DMS114 treated with DMSO at 0.1 percent for 48 hours (cell line): ENCODE data around the gene TMEM184A.

Experiments used
- DNase-seq: peaks from one replicate; lab custom pipeline; 2025; ENCODE audit not compliant: unreplicated experiment; lab: John Stamatoyannopoulos, UW

TMEM184A gene

GRCh38 chr7:1505731-1506550 lies 50.1 kb downstream of the TMEM184A start:
- peak; percentile 19 for DNase-seq

DNA sequence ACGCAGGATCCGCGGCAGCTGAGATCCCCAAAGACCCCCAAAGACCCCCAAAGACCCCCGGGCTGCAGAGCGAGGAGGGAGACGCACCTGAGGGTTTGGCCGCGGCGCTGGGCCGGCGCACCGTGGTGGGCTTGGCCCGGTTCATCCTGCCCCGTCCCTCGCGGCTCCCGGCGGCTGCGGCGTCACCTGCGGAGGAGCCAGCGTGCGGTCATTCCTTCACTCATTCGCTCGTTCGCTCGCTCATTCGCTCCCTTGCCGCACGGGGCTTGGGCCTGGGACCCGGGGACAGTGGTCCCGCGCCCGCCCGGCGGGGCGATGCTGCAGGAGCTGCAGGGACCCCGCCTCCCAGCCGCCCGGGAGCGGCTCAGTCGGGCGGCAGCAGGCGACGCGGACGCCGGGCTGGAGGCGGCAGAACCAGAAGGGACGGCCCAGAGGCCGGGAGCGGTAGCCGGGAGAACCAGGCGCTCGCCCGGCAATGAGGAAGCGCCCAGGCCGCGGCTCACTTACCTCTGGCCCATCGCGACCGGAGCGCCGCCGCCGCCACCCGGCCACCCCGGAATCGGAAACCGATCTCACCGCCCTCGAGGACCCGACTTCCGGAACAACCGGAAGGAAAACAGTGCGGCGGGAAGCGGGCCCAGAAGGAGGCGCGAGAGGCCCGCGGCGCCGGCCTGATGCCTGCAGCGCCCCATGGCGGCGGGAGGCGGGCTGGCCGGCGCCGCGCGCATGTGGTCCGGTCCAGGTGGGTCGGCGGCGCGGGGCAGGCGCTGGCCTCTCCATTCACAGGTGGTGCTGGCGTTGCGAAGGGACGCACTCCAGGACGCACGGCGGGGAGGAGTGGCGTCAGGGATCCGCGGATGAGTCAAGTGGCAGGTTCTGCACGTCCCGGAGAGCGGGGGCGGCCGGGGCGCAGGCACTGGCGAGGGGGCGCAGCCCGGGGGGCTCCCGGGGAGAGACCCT lies 51.9 kb downstream of the TMEM184A start, which contains the start of gene INTS1:
TSS of gene INTS1 (minus strand) at position 574 of the 960 bp plus-strand sequence. CDS start at position 145, 429 bp downstream.
- peak; percentile 85 for DNase-seq

DNA sequence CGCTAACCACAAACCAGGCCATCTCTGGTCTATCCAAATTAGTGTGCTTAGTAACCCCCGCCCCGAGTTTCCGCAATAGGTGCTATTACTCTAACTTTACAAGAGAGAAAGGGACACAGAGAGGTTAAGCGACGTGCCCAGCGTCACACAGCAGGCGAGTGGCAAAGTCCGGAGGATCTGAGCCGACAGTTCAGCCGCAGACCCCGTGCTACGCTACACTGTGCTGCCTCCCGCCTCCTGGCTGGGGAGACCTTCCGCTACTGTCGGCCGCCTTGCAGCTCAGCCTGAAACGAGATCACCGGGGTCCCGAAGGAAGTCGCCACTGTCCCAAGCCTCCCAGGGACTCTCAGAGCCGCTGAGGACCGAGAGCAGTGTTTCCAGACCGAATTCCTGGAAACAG lies 52.6 kb downstream of the TMEM184A start:
- DNase-seq: no peak

- DNase-seq: no peak
These were observed 53.2 kb downstream of the TMEM184A start for GRCh38 chr7:1502845-1503244.

DNA sequence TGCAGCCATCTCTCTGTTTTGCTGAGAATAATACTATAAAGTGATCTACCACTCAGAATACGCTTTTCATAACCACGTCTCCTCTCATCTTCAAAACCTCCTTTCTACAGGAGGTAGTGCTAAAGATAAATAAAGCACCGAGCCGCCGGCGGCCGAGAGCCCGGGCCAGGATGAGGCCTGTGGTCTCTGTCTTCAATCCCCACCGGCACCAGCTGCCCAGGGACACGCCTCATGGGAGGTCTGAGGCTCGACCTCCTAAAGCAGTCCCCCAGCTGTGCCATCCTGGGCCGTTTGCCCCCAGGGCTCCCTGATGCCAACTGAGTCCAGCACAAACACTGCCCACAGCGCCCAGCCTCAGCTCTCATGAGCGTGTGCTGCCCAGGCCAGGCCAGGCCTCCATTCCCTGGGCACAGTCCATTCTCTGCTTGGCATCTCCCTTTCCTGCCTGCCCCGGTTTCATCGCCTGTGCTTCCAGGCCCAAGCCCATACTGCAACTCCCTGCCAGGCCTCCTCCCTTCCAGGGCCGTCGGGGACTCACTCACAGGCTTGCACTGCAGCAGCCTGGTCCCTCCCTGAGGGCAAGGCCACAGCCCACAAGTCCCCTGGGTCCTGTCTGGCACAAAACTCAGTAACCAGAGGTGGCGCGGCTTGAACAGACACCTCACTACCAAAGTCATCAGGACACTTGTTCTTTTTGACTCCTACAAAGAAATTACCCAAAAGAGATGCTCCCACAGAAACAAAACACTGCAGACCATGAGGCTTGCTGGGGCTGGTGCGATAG lies 54.3 kb downstream of the TMEM184A start:
- no peak for DNase-seq

DNA sequence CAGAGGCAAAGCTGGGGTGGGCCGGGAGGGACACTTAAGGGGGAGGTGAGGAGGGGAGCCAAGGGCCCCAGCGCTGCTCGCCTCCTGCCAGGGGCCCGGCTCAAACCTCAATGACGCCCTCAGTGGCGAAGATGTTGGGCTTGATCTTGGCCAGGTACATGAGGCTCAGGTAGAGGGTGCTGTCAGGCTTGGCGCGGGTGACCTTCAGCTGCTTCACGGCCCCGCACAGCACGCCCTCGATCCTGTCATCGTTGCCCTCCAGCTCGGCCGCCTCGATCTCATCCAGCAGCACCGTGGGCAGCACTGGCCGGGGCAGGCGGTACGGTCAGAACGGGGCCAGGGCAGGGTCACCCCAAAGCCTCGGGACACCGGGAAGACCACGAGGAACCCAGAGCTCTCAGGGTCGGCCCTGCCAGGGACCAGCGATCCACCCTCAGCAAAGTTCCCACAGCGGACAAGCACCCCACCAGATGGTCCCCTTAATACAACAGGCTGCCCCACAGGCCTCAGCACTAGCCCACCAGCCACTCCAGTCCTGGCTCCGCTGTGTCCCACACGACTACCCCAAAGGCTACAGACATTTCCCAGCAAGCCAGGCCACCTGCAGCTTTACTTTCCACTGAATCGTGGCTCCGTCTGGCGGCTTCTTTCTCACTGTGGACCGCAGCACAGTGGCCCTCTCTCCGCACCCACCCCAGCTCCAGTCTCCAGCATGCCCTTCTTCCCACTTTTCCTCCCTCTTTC lies 55.8 kb downstream of the TMEM184A start:
- DNase-seq: no peak

GRCh38 chr7:1499367-1500029 lies 56.5 kb downstream of the TMEM184A start:
- DNase-seq: no peak

DNA sequence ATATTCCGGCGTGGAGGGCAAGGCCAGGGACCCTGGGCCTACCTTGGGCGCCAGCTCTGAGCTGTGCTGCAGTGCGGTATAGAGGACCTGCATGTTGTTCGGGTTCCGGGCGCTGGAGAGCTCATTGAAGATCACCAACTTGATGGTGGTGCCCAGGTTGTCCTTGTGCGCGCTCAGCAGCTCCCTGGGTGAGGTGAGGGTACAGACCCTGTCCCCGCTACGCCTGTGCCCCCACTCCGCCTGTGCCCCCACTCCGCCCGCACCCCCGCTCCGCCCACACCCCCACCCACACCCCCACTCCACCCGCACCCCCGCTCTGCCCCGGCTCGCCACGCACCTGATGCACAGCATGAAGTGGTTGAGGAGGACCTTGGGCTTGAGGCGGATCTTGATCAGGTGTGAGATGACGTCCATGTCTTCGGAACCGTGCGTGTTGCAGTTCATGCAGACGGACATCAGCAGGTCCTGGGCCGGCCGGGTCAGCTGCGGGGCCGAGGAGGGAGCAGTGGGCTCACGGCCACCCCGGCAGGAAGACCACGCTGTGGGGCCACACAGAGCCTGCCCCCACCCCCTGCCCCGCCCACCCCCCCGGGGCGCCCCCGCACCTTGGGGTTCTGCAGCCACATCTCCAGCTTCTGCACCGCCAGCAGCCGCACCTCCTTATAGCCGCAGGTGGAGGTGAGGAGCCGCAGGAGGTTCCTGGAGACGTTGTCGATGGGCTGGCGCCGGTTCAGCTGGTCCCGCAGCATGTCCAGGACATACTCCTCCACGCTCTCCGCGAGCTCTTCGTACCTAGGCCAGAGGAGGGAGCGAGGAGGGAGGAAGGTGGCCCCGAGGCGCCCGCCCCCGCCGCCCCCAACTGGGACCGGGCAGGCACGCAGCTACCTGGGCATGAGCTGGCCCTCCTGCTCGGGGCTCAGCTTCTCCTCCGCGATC lies 57.4 kb downstream of the TMEM184A start:
- DNase-seq: no peak

DNA sequence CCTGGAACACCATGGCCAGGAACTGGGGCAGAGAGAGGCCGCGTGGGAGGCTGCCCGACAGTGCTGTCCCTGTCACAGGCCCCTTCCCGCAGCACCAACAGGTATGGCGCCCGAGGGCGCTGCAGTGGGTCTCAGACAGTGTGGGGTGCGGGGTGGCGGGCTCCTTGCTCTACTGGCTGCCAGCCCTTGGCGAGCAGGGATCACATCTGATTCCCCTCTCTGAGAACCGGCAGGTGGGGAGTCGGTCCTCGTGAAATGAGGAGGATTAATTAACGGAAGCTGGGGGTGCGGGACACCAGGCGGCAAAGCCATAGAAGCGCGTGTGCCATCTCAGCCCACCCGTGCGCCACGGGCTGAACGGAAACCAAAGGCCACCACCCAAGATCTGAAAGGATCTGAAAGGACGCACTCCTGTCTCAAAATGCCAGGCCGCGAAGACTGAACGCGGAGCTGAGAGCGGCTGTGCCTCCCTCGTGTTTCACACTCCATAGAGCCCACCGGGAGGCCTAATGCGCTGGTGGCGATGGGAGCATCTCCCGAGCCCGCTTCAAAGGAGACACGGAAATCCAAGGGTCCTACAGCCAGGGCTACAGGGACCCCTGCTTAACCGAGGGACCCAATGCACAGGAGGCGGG lies 58.6 kb downstream of the TMEM184A start:
- DNase-seq: no peak

DNA sequence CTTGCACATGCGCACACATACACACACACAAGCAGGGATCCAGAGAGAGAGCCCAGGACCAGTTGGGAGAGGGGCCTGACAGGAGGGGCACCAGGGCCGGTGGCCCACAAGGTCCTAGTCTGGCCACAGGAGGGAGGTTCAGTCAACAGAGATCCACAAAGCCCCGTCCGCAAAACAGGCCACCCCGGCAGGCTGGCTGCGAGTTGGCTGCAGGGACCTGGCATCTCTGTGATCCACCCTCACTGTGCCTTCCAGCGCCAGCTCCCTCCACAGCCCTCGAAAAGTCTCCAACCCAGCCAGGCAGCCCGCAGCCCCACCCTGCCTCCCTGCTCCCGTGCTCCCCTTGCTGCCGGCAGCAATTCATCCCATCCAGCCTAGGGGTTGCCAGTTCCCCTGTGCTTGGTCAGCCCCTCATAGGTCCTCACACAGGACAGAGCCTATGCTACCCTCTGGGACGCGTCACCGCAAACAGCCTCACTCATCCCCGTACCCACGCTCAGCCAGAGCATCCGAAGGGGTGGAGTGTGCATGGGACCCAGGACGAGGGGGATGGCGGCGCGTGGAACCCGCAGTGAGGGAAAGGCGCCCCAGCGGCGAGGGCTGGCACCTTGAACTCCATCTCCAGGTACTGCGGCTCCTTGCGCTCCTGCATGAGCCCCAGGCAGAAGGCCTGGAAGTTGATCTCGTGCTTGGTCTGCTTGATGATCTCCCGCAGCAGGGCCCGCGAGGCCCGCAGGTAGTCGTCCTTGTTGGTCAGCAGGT lies 59.3 kb downstream of the TMEM184A start:
- DNase-seq: no peak

DNA sequence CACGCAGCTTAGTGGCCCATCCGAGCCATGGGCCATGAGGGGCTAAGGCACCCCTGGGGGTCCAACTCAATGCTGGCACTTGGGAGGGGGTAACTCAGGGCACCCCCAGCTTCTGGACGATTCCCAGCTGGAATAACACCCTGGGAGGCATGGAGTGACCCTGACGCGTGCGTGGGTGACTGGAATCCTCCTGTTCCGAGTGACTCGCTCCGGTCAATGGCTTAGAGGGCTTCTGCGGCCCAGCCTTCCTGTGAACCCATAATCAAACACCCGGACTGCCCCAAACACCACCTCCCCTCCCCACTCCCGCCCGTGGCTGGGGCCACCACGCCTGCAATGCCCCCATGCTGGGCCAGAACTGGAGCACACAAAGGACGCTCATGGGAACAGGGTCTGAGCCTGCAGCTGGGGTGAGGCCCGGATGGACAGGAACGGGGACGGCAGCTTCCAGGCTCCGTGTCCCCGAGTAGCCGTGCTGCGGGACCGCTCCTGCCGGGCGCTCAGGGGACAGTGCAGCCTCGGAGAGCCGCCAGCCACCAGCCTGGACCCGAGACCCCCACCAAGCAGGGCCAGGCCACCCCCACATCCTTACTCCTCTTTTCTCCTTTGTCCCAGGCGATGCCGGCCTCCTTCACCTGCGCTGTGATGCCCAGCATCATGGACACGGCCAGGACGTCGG lies 60.3 kb downstream of the TMEM184A start:
- no peak for DNase-seq

GRCh38 chr7:1494866-1495563 lies 61.0 kb downstream of the TMEM184A start:
- DNase-seq: no peak

DNA sequence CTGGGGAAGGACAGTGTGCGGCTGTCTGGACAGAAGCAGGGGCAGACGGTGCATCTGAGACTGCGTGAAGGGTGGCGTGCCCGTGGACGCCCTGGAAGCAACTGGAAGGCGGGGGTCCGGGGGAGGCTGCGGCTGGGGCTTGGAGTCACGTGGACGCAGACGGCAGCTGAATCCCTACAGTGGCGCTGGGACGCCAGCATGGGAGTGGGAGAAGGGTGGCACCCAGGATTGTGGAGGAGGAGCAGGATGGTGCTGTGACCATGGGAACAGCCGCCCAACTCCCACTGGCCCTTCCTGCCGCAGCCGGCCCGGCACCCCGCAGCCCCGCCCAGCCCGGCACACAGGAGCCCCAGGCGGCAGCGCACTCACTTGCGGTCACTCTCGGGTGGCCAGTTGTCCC lies 61.6 kb downstream of the TMEM184A start:
- no peak for DNase-seq

DNA sequence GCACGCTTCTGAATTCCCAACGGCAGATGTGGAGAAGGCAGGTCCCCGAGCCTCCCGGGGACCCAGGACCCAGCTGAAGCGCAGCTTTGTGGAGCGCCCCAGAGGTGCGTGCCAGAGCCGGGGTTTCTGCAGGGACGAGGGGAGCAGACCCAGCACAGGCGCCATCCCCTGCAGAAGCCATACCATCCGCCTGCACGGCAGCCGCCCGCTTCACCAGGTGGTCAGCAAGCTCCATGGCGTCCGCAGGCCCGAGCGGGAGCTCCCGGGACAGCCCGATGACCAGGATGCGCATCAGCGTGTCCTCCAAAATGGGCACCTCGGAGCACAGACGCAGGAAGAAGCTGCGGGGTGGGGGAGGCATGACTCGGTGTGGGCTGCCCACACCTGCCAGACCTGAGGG lies 62.4 kb downstream of the TMEM184A start:
- DNase-seq: no peak

DNA sequence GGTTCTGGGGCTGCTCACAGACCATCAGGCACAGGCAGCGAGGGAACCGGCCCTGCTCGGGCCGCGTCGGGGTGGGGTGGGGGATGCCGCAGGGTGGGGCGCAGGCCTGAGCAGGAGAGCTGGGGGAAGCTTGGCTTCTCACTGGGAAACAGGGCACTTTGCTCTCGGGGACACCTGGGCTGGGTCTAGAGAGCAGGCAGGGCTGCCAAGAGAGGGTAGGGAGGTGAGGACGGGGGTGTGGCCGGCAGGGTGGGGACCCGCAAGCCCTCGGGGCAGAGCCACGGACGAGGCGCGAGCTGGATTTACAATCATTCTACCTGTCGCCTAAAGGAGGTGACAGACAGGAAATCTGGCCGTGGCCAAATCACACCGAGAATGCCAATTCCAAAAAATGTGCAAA lies 62.9 kb downstream of the TMEM184A start:
- no peak for DNase-seq

GRCh38 chr7:1492640-1493039 lies 63.4 kb downstream of the TMEM184A start:
- DNase-seq: no peak
